Effector memory CD4-positive, alpha-beta T cell (primary cell): ENCODE results near the gene MIEN1.
A peak's percentile ranks its signal among the peaks of the same experiment; 100 is the strongest.
"Not testable (repeated sequence)": the region's sequence is repeated elsewhere in the genome, so short reads cannot be mapped to it uniquely, and the experiment has no call there.

Experiments used
- DNase-seq, 3 donors: peaks; one replicate each; pipeline ENCODE4 v3.0.0-alpha.2; 2020
- H3K27ac ChIP-seq: 2 replicates; pipeline ENCODE4 v1.7.0; 2013; ENCODE audit warnings: mild to moderate bottlenecking, low read length, moderate library complexity; ENCODE audit not compliant: insufficient read depth, poor library complexity, severe bottlenecking
- H3K27me3 ChIP-seq: replicated peaks from 2 replicates; pipeline ENCODE4 v1.7.0; 2013; ENCODE audit warnings: mild to moderate bottlenecking, low read length; ENCODE audit not compliant: insufficient read depth, control insufficient read depth, poor library complexity, severe bottlenecking
- H3K36me3 ChIP-seq: 2 replicates; pipeline ENCODE4 v1.7.0; 2013; ENCODE audit warnings: mild to moderate bottlenecking, low read length, moderate library complexity; ENCODE audit not compliant: control insufficient read depth, insufficient read depth
- H3K4me1 ChIP-seq: 2 replicates; pipeline ENCODE4 v1.7.0; 2013; ENCODE audit warnings: low read length, mild to moderate bottlenecking; ENCODE audit not compliant: control insufficient read depth, insufficient read depth, poor library complexity, severe bottlenecking
- H3K4me3 ChIP-seq: 2 replicates; pipeline ENCODE4 v1.7.0; 2013; ENCODE audit warnings: low read length, low read depth, mild to moderate bottlenecking; ENCODE audit not compliant: insufficient read depth, poor library complexity, severe bottlenecking
- H3K9me3 ChIP-seq: 2 replicates; pipeline ENCODE4 v1.7.0; 2013; ENCODE audit warnings: mild to moderate bottlenecking, low read length, moderate library complexity; ENCODE audit not compliant: control insufficient read depth

MIEN1 gene

DNA sequence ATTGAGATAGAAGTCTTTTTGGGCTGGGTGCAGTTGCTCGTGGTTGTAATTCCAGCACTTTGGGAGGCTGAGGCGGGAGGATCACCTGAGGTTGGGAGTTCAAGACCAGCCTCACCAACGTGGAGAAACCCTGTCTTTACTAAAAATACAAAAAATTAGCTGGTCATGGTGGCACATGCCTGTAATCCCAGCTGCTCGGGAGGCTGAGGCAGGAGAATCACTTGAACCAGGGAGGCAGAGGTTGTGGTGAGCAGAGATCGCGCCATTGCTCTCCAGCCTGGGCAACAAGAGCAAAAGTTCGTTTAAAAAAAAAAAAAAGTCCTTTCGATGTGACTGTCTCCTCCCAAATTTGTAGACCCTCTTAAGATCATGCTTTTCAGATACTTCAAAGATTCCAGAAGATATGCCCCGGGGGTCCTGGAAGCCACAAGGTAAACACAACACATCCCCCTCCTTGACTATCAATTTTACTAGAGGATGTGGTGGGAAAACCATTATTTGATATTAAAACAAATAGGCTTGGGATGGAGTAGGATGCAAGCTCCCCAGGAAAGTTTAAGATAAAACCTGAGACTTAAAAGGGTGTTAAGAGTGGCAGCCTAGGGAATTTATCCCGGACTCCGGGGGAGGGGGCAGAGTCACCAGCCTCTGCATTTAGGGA, 31.0 kb downstream of the MIEN1 start:
- H3K27me3 ChIP-seq = peaks cover 27% of the 10 kb centered on the region
- not testable (repeated sequence) for H3K4me3 ChIP-seq, H3K4me1 ChIP-seq, H3K36me3 ChIP-seq, H3K27ac ChIP-seq, DNase-seq, H3K9me3 ChIP-seq

DNA sequence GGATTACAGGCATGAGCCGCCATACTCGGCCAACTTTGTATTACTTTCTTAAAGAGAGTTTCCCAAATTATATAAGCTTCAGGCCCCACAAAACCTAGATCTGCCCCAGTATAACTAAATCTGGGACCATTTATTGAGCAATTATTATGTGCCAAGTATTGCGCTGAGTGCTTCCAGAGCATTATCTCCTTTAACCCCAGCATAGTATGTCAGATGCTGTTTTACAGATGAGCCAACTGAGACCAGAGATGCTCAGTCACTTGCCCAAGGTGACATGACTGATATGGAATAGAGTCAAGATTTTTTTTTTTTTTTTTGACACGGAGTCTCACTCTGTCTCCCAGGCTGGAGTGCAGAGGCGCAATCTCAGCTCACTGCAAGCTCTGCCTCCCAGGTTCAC, 32.4 kb downstream of the MIEN1 start:
- DNase-seq = no peak
- Histone ChIP-seq H3K4me1 (peaks cover 4% of the 10 kb centered on the region), H3K27ac (no peak overlapping the region), H3K9me3 (no peaks in the 10 kb centered on the region), H3K4me3 (no peak overlapping the region), H3K27me3 (peaks cover 27% of the 10 kb centered on the region), H3K36me3 (no peaks in the 10 kb centered on the region)

DNA sequence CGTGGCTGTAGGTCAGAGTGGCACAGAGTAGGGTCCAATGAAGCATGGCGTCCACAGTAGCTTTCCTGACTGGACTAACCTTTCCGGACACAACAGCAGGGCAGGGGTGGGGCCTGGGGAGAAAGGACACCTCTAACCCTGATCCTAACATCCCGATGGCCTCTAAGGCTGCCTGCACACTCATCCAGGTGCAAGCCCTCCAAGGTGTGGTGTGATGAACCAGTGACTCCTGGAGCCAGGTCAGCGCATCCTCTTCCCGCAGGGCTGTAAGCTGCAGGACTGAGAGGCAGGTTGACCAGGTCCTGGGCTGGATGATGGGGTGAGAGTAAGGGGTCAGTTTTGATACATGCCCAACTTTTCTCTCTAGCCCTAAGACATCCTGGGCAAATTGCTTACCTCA, 33.6 kb downstream of the MIEN1 start:
- Histone ChIP-seq H3K36me3 (no peaks in the 10 kb centered on the region), H3K9me3 (no peaks in the 10 kb centered on the region), H3K27me3 (peaks cover 25% of the 10 kb centered on the region), H3K4me3 (no peak overlapping the region), H3K4me1 (peaks cover 4% of the 10 kb centered on the region), H3K27ac (no peak overlapping the region)
- DNase-seq = no peak

DNA sequence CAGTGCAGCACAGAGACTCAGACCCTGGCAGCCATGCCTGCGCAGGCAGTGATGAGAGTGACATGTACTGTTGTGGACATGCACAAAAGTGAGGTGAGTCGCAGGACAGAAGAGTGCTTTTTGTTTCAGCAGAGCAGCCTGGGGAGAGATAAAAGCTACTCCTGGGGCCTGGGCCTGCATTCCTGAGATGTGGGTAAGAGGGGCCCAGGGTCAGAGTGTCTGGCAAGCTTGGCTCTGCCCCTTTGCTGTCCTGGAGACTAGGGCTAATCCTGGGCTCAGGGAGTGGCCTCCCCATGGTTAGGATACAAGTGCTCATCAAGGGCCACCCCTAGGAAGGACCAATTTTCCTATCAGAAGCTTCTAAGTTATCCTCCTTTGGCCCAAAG, 35.2 kb downstream of the MIEN1 start:
- no peak overlapping the region for H3K27ac ChIP-seq
- H3K4me3 ChIP-seq = no peak overlapping the region
- no peaks in the 10 kb centered on the region for H3K36me3 ChIP-seq
- H3K4me1 ChIP-seq = peaks cover 3% of the 10 kb centered on the region
- peaks cover 9% of the 10 kb centered on the region for H3K27me3 ChIP-seq
- no peak for DNase-seq
- no peaks in the 10 kb centered on the region for H3K9me3 ChIP-seq

DNA sequence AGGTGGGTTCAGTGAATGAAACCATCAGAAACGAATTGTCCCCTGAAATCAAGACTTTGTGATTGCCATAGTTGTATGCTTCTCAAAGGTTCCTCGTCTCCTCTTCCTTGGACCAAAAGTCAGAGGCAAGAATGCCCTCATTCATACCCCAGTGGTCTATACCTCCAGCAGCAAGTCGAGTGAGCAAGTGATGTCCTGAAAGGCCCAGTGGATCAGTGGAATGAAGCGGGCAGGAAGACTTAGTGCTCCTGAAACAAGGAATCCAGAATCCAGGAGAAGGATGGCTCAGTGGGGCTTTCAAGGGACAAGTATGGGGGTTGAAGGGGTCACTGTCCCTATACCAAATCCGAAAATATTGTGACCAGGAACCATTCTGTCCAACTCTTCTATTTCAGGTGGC, 35.7 kb downstream of the MIEN1 start:
- Histone ChIP-seq H3K4me3 (no peak overlapping the region), H3K9me3 (no peaks in the 10 kb centered on the region), H3K27me3 (peaks cover 4% of the 10 kb centered on the region), H3K27ac (no peak overlapping the region), H3K4me1 (no peaks in the 10 kb centered on the region), H3K36me3 (no peaks in the 10 kb centered on the region)
- DNase-seq = no peak

DNA sequence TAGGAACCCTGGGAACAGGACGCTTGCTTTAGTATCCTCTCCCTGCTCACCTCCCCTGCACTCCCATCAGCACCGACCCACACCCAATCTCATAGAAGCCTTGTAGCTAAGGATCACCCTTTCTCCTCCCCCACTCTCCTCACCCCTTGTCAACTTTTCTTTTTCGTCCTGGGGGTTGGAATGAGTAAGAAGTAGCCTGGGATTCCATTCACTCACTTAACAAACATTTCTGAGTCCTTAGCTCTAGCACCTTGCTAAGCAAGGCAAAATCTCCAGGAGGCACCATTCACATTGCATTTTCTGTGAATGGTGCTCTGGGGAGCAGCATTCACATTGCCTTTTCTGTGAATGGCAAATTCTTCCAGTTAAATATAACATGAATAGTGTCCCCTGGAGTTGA, 41.4 kb downstream of the MIEN1 start:
- peaks cover 7% of the 10 kb centered on the region for H3K4me1 ChIP-seq
- no peaks in the 10 kb centered on the region for H3K27me3 ChIP-seq
- no peak overlapping the region for H3K4me3 ChIP-seq
- DNase-seq = no peak
- H3K27ac ChIP-seq = no peak overlapping the region
- no peaks in the 10 kb centered on the region for H3K9me3 ChIP-seq
- peaks cover 7% of the 10 kb centered on the region for H3K36me3 ChIP-seq

DNA sequence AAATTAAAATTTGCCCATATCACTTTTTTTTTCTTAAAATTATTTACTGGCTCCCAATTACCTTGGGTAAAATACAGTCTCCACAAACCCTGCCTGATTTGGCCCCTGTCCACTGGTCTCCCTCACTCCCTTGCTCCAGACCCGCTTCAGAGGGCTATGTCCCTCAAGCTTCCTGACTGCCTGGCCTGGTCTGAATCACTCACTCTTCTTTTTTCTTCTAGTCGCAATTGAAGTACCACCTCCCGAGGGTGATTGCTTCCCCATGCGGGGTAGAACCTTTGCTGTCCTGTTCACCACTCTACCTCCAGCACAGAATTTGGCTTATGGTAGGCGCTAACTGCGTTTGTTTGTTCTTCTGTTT, 41.9 kb downstream of the MIEN1 start:
- no peak for DNase-seq
- peaks cover 7% of the 10 kb centered on the region for H3K36me3 ChIP-seq
- H3K9me3 ChIP-seq = no peaks in the 10 kb centered on the region
- H3K4me3 ChIP-seq = peak overlapping the region; percentile 83
- H3K27ac ChIP-seq = peak overlapping the region; percentile 82
- peaks cover 7% of the 10 kb centered on the region for H3K4me1 ChIP-seq
- no peaks in the 10 kb centered on the region for H3K27me3 ChIP-seq

DNA sequence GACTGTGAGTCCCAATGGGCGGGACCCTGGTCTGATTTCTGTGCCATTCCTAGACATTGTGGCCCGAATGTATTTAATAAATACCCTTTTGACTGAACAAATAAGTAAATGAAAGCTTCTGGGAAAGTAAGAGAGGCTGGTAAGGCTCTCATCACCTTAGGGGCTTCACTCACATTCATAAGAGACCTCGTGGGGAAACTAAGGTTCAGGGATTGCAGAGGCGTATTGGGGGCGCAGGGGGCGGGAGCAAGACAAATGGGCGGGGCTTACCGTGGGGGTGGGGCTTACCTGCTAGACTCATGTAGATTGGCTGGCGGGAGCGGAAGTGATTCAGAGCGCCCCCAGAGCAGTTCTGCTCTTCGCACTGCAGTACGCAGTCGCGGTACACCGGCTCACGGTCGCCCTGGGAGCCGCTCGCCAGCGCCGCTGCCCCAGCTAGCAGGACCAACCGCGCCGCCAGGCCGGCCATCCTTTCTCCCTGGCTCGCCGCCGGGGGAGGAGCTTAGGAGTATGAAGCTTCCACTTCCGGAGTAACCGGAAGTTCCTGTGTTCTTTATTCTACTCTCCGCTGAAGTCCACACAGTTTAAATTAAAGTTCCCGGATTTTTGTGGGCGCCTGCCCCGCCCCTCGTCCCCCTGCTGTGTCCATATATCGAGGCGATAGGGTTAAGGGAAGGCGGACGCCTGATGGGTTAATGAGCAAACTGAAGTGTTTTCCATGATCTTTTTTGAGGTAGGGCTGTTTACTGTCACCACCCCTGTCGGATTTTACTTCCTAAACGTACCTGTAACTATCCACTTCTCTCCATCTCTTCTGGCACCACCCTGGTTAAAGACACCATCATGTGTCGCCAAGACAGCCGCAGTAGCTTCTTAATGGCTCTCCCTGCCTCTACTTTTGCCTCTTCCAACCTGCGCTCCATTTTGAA, 42.5 kb downstream of the MIEN1 start, which contains the start of gene PGAP3:
Gene PGAP3 (minus strand): TSS at position 512 of the 929 bp plus-strand sequence. CDS start 43 bp downstream, at position 469.
- peak within 1 kb of the TSS; percentile 83 for H3K4me3 ChIP-seq
- H3K36me3 ChIP-seq = peaks cover 7% of the 10 kb centered on the region
- H3K27me3 ChIP-seq = no peaks in the 10 kb centered on the region
- no peaks in the 10 kb centered on the region for H3K9me3 ChIP-seq
- H3K27ac ChIP-seq = peak within 1 kb of the TSS; percentile 82
- peak; percentile 67 to 70 (median 68) for DNase-seq
- peaks cover 7% of the 10 kb centered on the region for H3K4me1 ChIP-seq

DNA sequence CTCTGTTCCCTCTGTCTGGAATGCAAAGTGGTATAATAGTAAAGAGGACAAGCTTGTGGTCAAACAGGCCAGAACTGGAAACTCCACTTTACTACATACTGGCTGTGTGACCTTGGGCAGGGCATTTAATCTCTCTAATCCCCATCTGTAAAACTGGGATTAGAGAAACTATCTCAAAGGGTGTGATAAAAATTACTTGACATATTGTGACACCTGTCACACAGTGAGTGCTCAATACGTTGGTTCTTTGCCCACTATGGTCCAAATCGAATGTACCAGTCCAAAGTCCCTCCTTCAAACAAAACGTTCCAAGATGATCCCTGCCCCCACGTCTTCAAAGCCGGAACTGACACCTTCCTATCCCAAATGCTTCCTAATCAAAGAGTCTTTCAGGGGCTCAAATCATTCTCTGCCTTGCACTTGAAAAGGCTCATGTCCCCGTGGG, 43.2 kb downstream of the MIEN1 start:
- no peak for DNase-seq
- H3K27ac ChIP-seq = peak overlapping the region; percentile 82

More for the DNA sequence above, 43.2 kb downstream of the MIEN1 start:
- H3K4me1 ChIP-seq = peaks cover 7% of the 10 kb centered on the region
- H3K9me3 ChIP-seq = no peaks in the 10 kb centered on the region
- peak overlapping the region; percentile 83 for H3K4me3 ChIP-seq
- H3K27me3 ChIP-seq = no peaks in the 10 kb centered on the region
- H3K36me3 ChIP-seq = peaks cover 7% of the 10 kb centered on the region
